Endothelial cell of umbilical vein (primary cell): Measurements from ENCODE around the gene PLA2G4E.

Experiments used
- POLR2AphosphoS5 ChIP-seq: IDR thresholded peaks from 2 replicates; pipeline ENCODE4 v1.6.1; 2012; ENCODE audit warnings: low read depth, mild to moderate bottlenecking, control low read depth, low read length, moderate library complexity; ENCODE audit not compliant: insufficient read depth
- TF ChIP-seq, protein P1 (sequence below), 2 donors: IDR thresholded peaks; 1 replicate in 1 of 2; 2 replicates in 1 of 2; pipeline ENCODE4 v1.5.1; 2011; ENCODE audit warnings: low read length in 2 of 2, mild to moderate bottlenecking in 2 of 2, moderate library complexity in 2 of 2, control low read depth in 1 of 2, inconsistent platforms in 1 of 2, low read depth in 1 of 2; ENCODE audit not compliant: insufficient read depth in 1 of 2; ENCODE audit errors: extremely low read depth in 1 of 2

DNA sequence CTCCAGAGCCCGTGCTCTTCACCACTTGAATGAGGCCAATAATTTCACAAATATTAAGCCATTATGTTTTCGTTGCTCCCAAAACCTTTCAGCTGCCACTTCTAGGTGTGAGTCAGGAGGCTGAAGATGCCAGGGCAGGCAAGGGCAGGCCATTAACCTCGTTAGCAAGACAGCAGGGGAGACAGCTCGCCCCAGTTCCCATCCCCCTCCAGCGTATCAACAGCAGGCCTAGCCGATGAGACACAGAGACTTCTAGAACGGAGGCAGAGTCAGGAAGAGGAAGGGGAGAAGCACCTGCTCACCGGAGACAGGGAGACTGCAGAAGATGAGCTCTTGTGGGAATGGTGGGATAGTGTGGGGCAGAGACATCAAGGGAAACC lies 28.0 kb upstream of the PLA2G4E start:
- TF ChIP-seq, protein P1, sequence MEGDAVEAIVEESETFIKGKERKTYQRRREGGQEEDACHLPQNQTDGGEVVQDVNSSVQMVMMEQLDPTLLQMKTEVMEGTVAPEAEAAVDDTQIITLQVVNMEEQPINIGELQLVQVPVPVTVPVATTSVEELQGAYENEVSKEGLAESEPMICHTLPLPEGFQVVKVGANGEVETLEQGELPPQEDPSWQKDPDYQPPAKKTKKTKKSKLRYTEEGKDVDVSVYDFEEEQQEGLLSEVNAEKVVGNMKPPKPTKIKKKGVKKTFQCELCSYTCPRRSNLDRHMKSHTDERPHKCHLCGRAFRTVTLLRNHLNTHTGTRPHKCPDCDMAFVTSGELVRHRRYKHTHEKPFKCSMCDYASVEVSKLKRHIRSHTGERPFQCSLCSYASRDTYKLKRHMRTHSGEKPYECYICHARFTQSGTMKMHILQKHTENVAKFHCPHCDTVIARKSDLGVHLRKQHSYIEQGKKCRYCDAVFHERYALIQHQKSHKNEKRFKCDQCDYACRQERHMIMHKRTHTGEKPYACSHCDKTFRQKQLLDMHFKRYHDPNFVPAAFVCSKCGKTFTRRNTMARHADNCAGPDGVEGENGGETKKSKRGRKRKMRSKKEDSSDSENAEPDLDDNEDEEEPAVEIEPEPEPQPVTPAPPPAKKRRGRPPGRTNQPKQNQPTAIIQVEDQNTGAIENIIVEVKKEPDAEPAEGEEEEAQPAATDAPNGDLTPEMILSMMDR (IDR thresholded peaks at IDR 0.05; ENCODE audit: extremely low read depth in 1 of 2, insufficient read depth in 1 of 2, low read depth in 1 of 2, low read length in 2 of 2): no peak
- TF ChIP-seq POLR2AphosphoS5: no peak
